HFF-Myc (cell line): ENCODE results near the gene SPAAR.
A peak's percentile ranks its signal among the peaks of the same experiment; 100 is the strongest.

Experiments used
- DNase-seq: peaks from one replicate; pipeline ENCODE4 v3.0.0-alpha.2; 2011; ENCODE audit warnings: low read depth; ENCODE audit errors: extremely low read depth
- H3K4me3 ChIP-seq: replicated peaks from 2 replicates; pipeline ENCODE4 v1.5.1; 2011; ENCODE audit warnings: low read depth, mild to moderate bottlenecking, control low read depth, low read length
- CTCF ChIP-seq: IDR thresholded peaks from 2 replicates; pipeline ENCODE4 v1.5.1; 2012; ENCODE audit warnings: mild to moderate bottlenecking, low read depth, low read length, control low read depth; ENCODE audit errors: missing control alignments

SPAAR gene

GRCh38 chr9:35899021-35899420 is 10.3 kb upstream of the SPAAR start:
- H3K4me3 ChIP-seq = no peak overlapping the region
- TF ChIP-seq CTCF = no peak
- no peak for DNase-seq

GRCh38 chr9:35903049-35903448 is 6.2 kb upstream of the SPAAR start:
- peak; percentile 45 for TF ChIP-seq CTCF
- H3K4me3 ChIP-seq = no peak overlapping the region
- DNase-seq = peak; percentile 22

GRCh38 chr9:35904338-35904737 is 5.0 kb upstream of the SPAAR start:
- DNase-seq = no peak
- H3K4me3 ChIP-seq = no peak overlapping the region
- no peak for TF ChIP-seq CTCF

- no peak for DNase-seq
- TF ChIP-seq CTCF = no peak
- no peak overlapping the region for H3K4me3 ChIP-seq
Observed at GRCh38 chr9:35905051-35905781, 4.1 kb upstream of the SPAAR start.

- DNase-seq = peak; percentile 87
- no peak for TF ChIP-seq CTCF
- H3K4me3 ChIP-seq = no peak within 1 kb of the TSS
Observed at GRCh38 chr9:35905912-35906679, 3.2 kb upstream of the SPAAR start, which contains the start of gene HRCT1. TSS of gene HRCT1 (plus strand) at chr9:35906202. CDS start at chr9:35906288, 86 bp downstream.

GRCh38 chr9:35906923-35907699 is 2.2 kb upstream of the SPAAR start:
- no peak overlapping the region for H3K4me3 ChIP-seq
- DNase-seq = no peak
- TF ChIP-seq CTCF = no peak
